Keratinocyte (primary cell): Measurements from ENCODE around the gene AFDN. TPM values are rescaled to one million over a fixed set of nuclear protein-coding genes. Genes with fewer than 3 reads are reported as not detected.

Experiments
- DNase-seq: peaks from one replicate; pipeline ENCODE4 v3.0.0-alpha.2; 2011; ENCODE audit warnings: low read depth, missing footprints, low spot score
- FAIRE-seq: peaks from 2 replicates; lab custom pipeline; 2011; peaks lifted over from hg19 to GRCh38; lab: Jason Lieb, UNC
- H2AFZ ChIP-seq: 2 replicates; pipeline ENCODE4 v1.6.0; 2012; ENCODE audit warnings: low read length, control low read depth, inconsistent platforms; ENCODE audit not compliant: control insufficient read depth
- H3K27ac ChIP-seq: 2 replicates; pipeline ENCODE4 v1.5.1; 2011; ENCODE audit warnings: low read length; ENCODE audit not compliant: control insufficient read depth, insufficient read depth
- H3K27me3 ChIP-seq: 3 replicates; pipeline ENCODE4 v1.6.0; 2011; ENCODE audit warnings: low read length; ENCODE audit not compliant: control insufficient read depth, insufficient read depth; ENCODE audit errors: extremely low read depth
- H3K36me3 ChIP-seq, 2 experiments: 2 replicates in 1 of 2; 3 replicates in 1 of 2; pipeline ENCODE4 v1.5.1; 2011; ENCODE audit warnings: low read length in 2 of 2, mild to moderate bottlenecking in 1 of 2; ENCODE audit not compliant: control insufficient read depth in 2 of 2, insufficient read depth in 2 of 2; ENCODE audit errors: extremely low read depth in 1 of 2
- H3K4me1 ChIP-seq: 3 replicates; pipeline ENCODE4 v1.5.1; 2011; ENCODE audit warnings: low read length; ENCODE audit not compliant: control insufficient read depth, insufficient read depth; ENCODE audit errors: extremely low read depth
- H3K4me2 ChIP-seq: 3 replicates; pipeline ENCODE4 v1.6.0; 2011; ENCODE audit warnings: low read depth, low read length; ENCODE audit not compliant: control insufficient read depth, insufficient read depth; ENCODE audit errors: extremely low read depth
- H3K4me3 ChIP-seq, 3 experiments: fragments of 200-600 bp in 1 of 3; sonication (generic) in 1 of 3; 2 replicates in 2 of 3; 3 replicates in 1 of 3; pipeline ENCODE4 v1.5.1; 2011 to 2016; ENCODE audit warnings: low read length in 3 of 3, mild to moderate bottlenecking in 3 of 3, control low read depth in 2 of 3, inconsistent platforms in 1 of 3, low read depth in 1 of 3, mixed read lengths in 1 of 3, mixed run types in 1 of 3, moderate library complexity in 1 of 3; ENCODE audit not compliant: control insufficient read depth in 2 of 3, insufficient read depth in 2 of 3; ENCODE audit errors: extremely low read depth in 1 of 3
- H3K79me2 ChIP-seq: 2 replicates; pipeline ENCODE4 v1.6.0; 2012; ENCODE audit warnings: low read length; ENCODE audit not compliant: control insufficient read depth, insufficient read depth
- H3K9ac ChIP-seq: 3 replicates; pipeline ENCODE4 v1.6.0; 2011; ENCODE audit warnings: low read length; ENCODE audit not compliant: control insufficient read depth, insufficient read depth; ENCODE audit errors: extremely low read depth
- H3K9me1 ChIP-seq: 3 replicates; pipeline ENCODE4 v1.6.0; 2011; ENCODE audit warnings: low read length; ENCODE audit not compliant: control insufficient read depth, insufficient read depth; ENCODE audit errors: extremely low read depth
- H3K9me3 ChIP-seq: 2 replicates; pipeline ENCODE4 v1.5.1; 2012; ENCODE audit warnings: low read depth, low read length; ENCODE audit not compliant: control insufficient read depth
- H4K20me1 ChIP-seq: 3 replicates; pipeline ENCODE4 v1.6.0; 2011; ENCODE audit warnings: low read length; ENCODE audit not compliant: control insufficient read depth, insufficient read depth; ENCODE audit errors: extremely low read depth
- EZH2 ChIP-seq: IDR thresholded peaks from one replicate; pipeline ENCODE4 v1.6.1; 2012; ENCODE audit warnings: inconsistent platforms, mild to moderate bottlenecking, low read length, moderate library complexity
- dilution Hi-C: fragments of 300-500 bp; cut with MboI; formaldehyde crosslinking; loops from one replicate; pipeline ENCODE4 v1.7.0; 2020; ENCODE audit warnings: low sequenced_read_pairs; ENCODE audit not compliant: extremely low pct_ligation_motif_present
- polyA plus RNA-seq, 5 experiments: library from polyadenylated mRNA; depleted of rRNA in 3 of 5; stranded (reverse) in 3 of 5; stranded (forward) in 1 of 5; unstranded in 1 of 5; fragments of >200 nt; gene quantifications; 1 replicate in 1 of 5; 2 replicates in 3 of 5; 3 replicates in 1 of 5; pipeline versions ENCODE4 v1.2.1 to v1.2.3, GENCODE V29; 2011 to 2012; ENCODE audit warnings: missing spikeins in 2 of 5, low read depth in 1 of 5, low replicate concordance in 1 of 5
- TF ChIP-seq, protein P1 (sequence below), 3 experiments: IDR thresholded peaks in 1 of 3; conservative IDR thresholded peaks in 1 of 3; optimal IDR thresholded peaks in 1 of 3; 2 replicates in 2 of 3; 3 replicates in 1 of 3; pipeline versions ENCODE3 to v1.5.1; 2011; ENCODE audit warnings: low read length in 3 of 3, mild to moderate bottlenecking in 3 of 3, moderate library complexity in 2 of 3, control low read depth in 1 of 3, inconsistent platforms in 1 of 3; ENCODE audit not compliant: insufficient read depth in 2 of 3; ENCODE audit errors: extremely low read depth in 1 of 3

AFDN gene
- polyA plus RNA-seq, 1 donor (not counting 4 experiments of a cell fraction or from before 2014, with no cell fraction given) = 46.5 TPM

DNA sequence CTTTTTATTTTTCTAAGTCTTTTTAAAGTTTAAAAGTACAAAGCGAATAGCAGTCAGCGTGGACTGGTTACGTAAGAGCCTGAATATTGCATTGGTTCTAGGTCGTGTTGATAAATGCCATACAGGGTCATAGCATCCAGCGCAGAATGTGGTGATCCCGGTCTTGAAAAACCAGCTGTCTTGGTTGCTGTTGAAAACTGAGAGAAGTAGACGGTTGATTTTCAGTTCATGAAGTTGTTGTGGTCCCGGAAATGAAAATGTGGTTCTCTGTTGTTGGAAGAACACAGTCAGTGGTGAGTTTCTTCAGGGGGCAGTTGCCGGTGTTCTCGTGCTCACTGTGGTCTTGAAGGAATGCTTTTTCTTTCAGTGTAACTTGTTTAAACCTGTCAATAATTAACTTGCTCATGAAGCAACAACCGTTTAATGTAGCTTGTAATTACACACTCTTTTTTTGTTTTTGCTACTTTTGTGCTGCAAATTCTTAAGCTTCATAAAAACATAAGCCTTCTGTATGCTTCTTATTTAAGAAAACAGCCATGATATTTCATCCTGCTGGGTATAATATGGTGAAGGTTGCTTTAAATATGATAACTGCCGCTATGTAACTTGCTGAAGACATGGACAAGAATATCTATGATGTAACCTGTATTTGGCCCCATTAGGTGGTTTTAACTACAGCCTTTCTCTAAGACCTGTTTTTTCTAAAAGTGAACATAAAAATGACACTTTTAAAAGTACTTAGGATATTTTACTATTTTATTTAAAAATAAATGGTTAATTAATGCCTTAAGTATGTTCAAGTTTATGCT is 106.0 kb downstream of the AFDN start:
- H3K79me2 ChIP-seq = no peaks in the 10 kb centered on the region
- FAIRE-seq (peak; percentile 62), DNase-seq (no peak)
- TF ChIP-seq, protein P1, sequence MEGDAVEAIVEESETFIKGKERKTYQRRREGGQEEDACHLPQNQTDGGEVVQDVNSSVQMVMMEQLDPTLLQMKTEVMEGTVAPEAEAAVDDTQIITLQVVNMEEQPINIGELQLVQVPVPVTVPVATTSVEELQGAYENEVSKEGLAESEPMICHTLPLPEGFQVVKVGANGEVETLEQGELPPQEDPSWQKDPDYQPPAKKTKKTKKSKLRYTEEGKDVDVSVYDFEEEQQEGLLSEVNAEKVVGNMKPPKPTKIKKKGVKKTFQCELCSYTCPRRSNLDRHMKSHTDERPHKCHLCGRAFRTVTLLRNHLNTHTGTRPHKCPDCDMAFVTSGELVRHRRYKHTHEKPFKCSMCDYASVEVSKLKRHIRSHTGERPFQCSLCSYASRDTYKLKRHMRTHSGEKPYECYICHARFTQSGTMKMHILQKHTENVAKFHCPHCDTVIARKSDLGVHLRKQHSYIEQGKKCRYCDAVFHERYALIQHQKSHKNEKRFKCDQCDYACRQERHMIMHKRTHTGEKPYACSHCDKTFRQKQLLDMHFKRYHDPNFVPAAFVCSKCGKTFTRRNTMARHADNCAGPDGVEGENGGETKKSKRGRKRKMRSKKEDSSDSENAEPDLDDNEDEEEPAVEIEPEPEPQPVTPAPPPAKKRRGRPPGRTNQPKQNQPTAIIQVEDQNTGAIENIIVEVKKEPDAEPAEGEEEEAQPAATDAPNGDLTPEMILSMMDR (optimal IDR thresholded peaks at IDR 0.05 in 1 of 3, IDR thresholded peaks at IDR 0.05 in 1 of 3, conservative IDR thresholded peaks at IDR 0.05 in 1 of 3; ENCODE audit: extremely low read depth in 1 of 3, insufficient read depth in 2 of 3, low read length in 3 of 3) = no peak
- no peak for TF ChIP-seq EZH2
- no peaks in the 10 kb centered on the region for H3K9me1 ChIP-seq
- H4K20me1 ChIP-seq = no peaks in the 10 kb centered on the region
- no peak overlapping the region for H3K9ac ChIP-seq
- no peak overlapping the region for H2AFZ ChIP-seq
- no peak overlapping the region for H3K4me3 ChIP-seq
- peaks cover 9% of the 10 kb centered on the region for H3K4me1 ChIP-seq
- peak overlapping the region; percentile 13 for H3K4me2 ChIP-seq
- no peaks in the 10 kb centered on the region for H3K27me3 ChIP-seq
- H3K27ac ChIP-seq = no peak overlapping the region
- H3K9me3 ChIP-seq = no peaks in the 10 kb centered on the region
- dilution Hi-C loops = no loop called here
- peaks cover 3 to 12% of the 10 kb centered on the region in 2 experiments for H3K36me3 ChIP-seq

DNA sequence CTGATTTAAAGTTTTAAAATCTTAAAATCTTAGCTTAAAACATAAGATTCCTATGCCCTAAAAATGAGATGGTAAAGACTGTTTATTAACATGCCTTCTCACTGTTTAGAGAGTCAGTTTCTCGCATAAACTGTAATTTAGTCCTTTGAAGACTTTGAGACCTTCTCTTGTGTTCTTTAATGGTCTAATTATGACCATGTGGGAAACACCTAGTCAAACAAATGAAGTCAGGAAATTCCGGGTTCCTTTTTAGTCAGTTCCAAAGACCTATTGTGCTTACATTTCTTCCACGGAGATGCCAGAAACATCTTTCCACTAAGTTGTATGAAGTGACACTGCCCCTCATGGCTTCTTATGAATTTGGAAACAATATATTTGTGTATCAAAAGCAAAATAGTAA is 106.6 kb downstream of the AFDN start:
- dilution Hi-C loops = no loop called here
- no peak overlapping the region for H3K9ac ChIP-seq
- H3K9me1 ChIP-seq = no peaks in the 10 kb centered on the region
- no peak for TF ChIP-seq EZH2
- TF ChIP-seq, protein P1 (optimal IDR thresholded peaks at IDR 0.05 in 1 of 3, IDR thresholded peaks at IDR 0.05 in 1 of 3, conservative IDR thresholded peaks at IDR 0.05 in 1 of 3; ENCODE audit: extremely low read depth in 1 of 3, insufficient read depth in 2 of 3, low read length in 3 of 3) = no peak
- no peak overlapping the region for H3K4me3 ChIP-seq
- no peak for DNase-seq
- H3K79me2 ChIP-seq = no peaks in the 10 kb centered on the region
- no peak overlapping the region for H3K4me2 ChIP-seq
- H3K27me3 ChIP-seq = no peaks in the 10 kb centered on the region
- peaks cover 15% of the 10 kb centered on the region for H3K4me1 ChIP-seq
- no peak for FAIRE-seq
- no peak overlapping the region for H3K27ac ChIP-seq
- no peaks in the 10 kb centered on the region for H3K9me3 ChIP-seq
- no peak overlapping the region for H2AFZ ChIP-seq
- H4K20me1 ChIP-seq = no peaks in the 10 kb centered on the region
- peaks cover 1 to 10% of the 10 kb centered on the region in 2 experiments for H3K36me3 ChIP-seq
